GM12865 (cell line): ENCODE data around the gene SPIN2B.
A peak's percentile ranks its signal among the peaks of the same experiment; 100 is the strongest.
"Not testable (repeated sequence)": the region's sequence is repeated elsewhere in the genome, so short reads cannot be mapped to it uniquely, and the experiment has no call there.

Source experiments
- DNase-seq: peaks from one replicate; pipeline ENCODE4 v3.0.0; 2010; ENCODE audit warnings: low read depth
- H3K4me3 ChIP-seq: 2 replicates; pipeline ENCODE4 v1.5.1; 2011; ENCODE audit warnings: mild to moderate bottlenecking, low read depth, low read length, control low read depth
- CTCF ChIP-seq: IDR thresholded peaks from 2 replicates; pipeline ENCODE4 v1.5.1; 2011; ENCODE audit warnings: low read length, control low read depth, low read depth, inconsistent platforms; ENCODE audit not compliant: insufficient read depth; ENCODE audit errors: missing control alignments

Gene SPIN2B

GRCh38 chrX:57121162-57121755 is at the start of gene SPIN2B:
SPIN2B (minus strand) TSS chrX:57121548.
- no peak for TF ChIP-seq CTCF
- H3K4me3 ChIP-seq, result peak within 1 kb of the TSS; percentile 50
- DNase-seq, result peak; percentile 91

- DNase-seq, result peak; percentile 7
- no peak overlapping the region for H3K4me3 ChIP-seq
- TF ChIP-seq CTCF, result peak; percentile 22
Measured at GRCh38 chrX:57156397-57157049, 35.2 kb upstream of the SPIN2B start.

GRCh38 chrX:57155171-57155570 is 33.8 kb upstream of the SPIN2B start:
- DNase-seq, result no peak
- no peak for TF ChIP-seq CTCF
- no peak overlapping the region for H3K4me3 ChIP-seq

GRCh38 chrX:57152222-57152621 is 30.9 kb upstream of the SPIN2B start:
- DNase-seq, H3K4me3 ChIP-seq: not testable (repeated sequence)

GRCh38 chrX:57138674-57139073 is 17.3 kb upstream of the SPIN2B start:
- TF ChIP-seq CTCF, result no peak
- no peak for DNase-seq
- no peak overlapping the region for H3K4me3 ChIP-seq

- H3K4me3 ChIP-seq, result no peak overlapping the region
- no peak for DNase-seq
- TF ChIP-seq CTCF, result no peak
Measured at GRCh38 chrX:57137501-57137900, 16.2 kb upstream of the SPIN2B start.

GRCh38 chrX:57137073-57137472 is 15.7 kb upstream of the SPIN2B start, which contains the start of gene SPIN2A:
SPIN2A (minus strand) TSS chrX:57137397; CDS start chrX:57136597, 800 bp downstream.
- not testable (repeated sequence) for H3K4me3 ChIP-seq, DNase-seq

- not testable (repeated sequence) for DNase-seq, H3K4me3 ChIP-seq
Measured at GRCh38 chrX:57136589-57136988, 15.2 kb upstream of the SPIN2B start.
